Ascending aorta (tissue), 2 donors: ENCODE data around the gene PDE10A. TPM values are rescaled to one million over a fixed set of nuclear protein-coding genes. Genes with fewer than 3 reads are reported as not detected.

Experiments
- DNase-seq, 2 donors: peaks; one replicate each; pipeline ENCODE4 v3.0.0-alpha.2; 2019; ENCODE audit warnings: low spot score in 2 of 2
- H3K27ac ChIP-seq, 2 donors: fragments of 200-600 bp; sonication (generic); one replicate each; pipeline ENCODE4 v1.5.1; 2016 to 2017; ENCODE audit warnings: mild to moderate bottlenecking in 1 of 2
- H3K27me3 ChIP-seq: fragments of 200-600 bp; sonication (generic); one replicate; pipeline ENCODE4 v1.5.1; 2017
- H3K36me3 ChIP-seq, 2 donors: fragments of 200-600 bp; sonication (generic); one replicate each; pipeline ENCODE4 v1.5.1; 2016
- H3K4me1 ChIP-seq, 2 donors: fragments of 200-600 bp; sonication (generic); one replicate each; pipeline ENCODE4 v1.5.1; 2016 to 2017; ENCODE audit warnings: mild to moderate bottlenecking in 1 of 2
- H3K4me3 ChIP-seq, 2 donors: fragments of 200-600 bp; sonication (generic); one replicate each; pipeline ENCODE4 v1.5.1; 2016 to 2017; ENCODE audit warnings: mild to moderate bottlenecking in 1 of 2
- H3K9me3 ChIP-seq, 2 donors: fragments of 200-600 bp; sonication (generic); one replicate each; pipeline ENCODE4 v1.5.1; 2016
- intact Hi-C: fragments of 100-400 bp; cut with DNase I; formaldehyde crosslinking; loops from one replicate; pipeline ENCODE4 v1.15.1; 2023
- total RNA-seq: library from RNA; depleted of rRNA; stranded (reverse); fragments of >200 nt; gene quantifications from one replicate; pipeline ENCODE4 v1.1.0, GENCODE V29; 2016
- TF ChIP-seq, protein P1 (sequence below), 3 experiments: fragments of 200-600 bp in 2 of 3; fragments of 450-650 bp in 1 of 3; sonication (generic) in 2 of 3; IDR thresholded peaks; one replicate each; pipeline ENCODE4 v1.5.1; 2016 to 2019; ENCODE audit warnings: antibody characterized with exemption in 3 of 3, mild to moderate bottlenecking in 1 of 3, moderate library complexity in 1 of 3

Gene PDE10A
- total RNA-seq, 1 donor from 2014 or later = 2.0 TPM

- TF ChIP-seq, protein P1, sequence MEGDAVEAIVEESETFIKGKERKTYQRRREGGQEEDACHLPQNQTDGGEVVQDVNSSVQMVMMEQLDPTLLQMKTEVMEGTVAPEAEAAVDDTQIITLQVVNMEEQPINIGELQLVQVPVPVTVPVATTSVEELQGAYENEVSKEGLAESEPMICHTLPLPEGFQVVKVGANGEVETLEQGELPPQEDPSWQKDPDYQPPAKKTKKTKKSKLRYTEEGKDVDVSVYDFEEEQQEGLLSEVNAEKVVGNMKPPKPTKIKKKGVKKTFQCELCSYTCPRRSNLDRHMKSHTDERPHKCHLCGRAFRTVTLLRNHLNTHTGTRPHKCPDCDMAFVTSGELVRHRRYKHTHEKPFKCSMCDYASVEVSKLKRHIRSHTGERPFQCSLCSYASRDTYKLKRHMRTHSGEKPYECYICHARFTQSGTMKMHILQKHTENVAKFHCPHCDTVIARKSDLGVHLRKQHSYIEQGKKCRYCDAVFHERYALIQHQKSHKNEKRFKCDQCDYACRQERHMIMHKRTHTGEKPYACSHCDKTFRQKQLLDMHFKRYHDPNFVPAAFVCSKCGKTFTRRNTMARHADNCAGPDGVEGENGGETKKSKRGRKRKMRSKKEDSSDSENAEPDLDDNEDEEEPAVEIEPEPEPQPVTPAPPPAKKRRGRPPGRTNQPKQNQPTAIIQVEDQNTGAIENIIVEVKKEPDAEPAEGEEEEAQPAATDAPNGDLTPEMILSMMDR (IDR thresholded peaks at IDR 0.05) = no peak
- no peak overlapping the region for H3K27ac ChIP-seq
- H3K9me3 ChIP-seq = no peaks in the 10 kb centered on the region
- no peaks in the 10 kb centered on the region for H3K4me1 ChIP-seq
- no peak for DNase-seq
- H3K27me3 ChIP-seq = no peaks in the 10 kb centered on the region
- no peaks in the 10 kb centered on the region for H3K36me3 ChIP-seq
- intact Hi-C loops = no loop called here
- no peak overlapping the region for H3K4me3 ChIP-seq
Measured at GRCh38 chr6:165340532-165340931, 322.5 kb downstream of the PDE10A start.

DNA sequence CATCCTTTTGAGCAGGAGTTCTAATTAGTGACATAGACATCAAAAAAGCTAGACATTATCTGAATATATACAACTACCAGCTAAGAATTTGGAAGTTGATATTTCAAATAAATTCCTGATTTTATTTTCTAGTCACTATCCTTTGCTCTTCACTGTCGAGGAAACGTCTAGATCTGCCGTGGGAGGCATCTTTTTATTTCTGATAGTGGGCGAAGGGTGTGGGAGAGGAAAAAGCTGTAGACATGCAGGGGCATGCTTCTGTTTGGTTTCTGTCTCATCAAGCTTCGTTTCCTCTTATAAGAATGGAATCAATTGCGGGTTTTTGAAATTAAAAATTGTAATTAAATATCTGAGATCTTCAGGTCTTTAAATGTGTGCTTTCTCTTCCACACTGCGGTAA, 337.4 kb downstream of the PDE10A start:
- intact Hi-C loops = no loop called here
- H3K4me3 ChIP-seq = no peak overlapping the region
- H3K9me3 ChIP-seq = no peaks in the 10 kb centered on the region
- no peaks in the 10 kb centered on the region for H3K36me3 ChIP-seq
- H3K27me3 ChIP-seq = no peaks in the 10 kb centered on the region
- no peak overlapping the region for H3K27ac ChIP-seq
- H3K4me1 ChIP-seq = no peaks in the 10 kb centered on the region
- DNase-seq = no peak
- TF ChIP-seq, protein P1 (IDR thresholded peaks at IDR 0.05) = no peak

DNA sequence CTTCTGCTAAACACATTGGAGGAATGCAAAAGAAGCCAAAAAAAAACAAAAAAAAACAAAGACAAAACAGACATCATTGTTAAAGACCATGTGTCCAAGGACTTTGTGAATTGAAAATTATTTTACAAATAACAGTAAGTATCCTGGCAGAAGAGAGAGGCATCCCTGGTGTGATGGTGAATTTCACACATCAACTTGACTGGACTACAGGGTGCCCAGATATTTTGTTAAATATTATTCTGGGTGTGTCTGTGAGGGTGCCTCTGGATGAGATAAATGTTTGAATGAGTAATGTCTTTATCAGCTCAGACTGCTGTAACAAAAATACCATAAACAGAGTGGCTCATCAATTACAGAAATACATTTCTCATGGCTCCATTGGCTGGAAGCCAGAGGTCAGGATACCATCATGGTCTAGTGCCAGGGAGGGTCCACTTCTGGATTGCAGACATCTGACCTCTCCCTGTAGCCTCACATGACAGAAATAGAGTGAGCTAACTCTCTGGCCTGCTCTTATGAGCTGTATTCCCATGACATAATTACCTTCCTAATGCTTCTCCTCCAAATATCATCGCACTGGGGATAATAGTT, 341.4 kb downstream of the PDE10A start:
- H3K27ac ChIP-seq = no peak overlapping the region
- no peak for DNase-seq

GRCh38 chr6:165321150-165321549, 341.9 kb downstream of the PDE10A start:
- no peaks in the 10 kb centered on the region for H3K4me1 ChIP-seq

More for the DNA sequence above, 341.4 kb downstream of the PDE10A start:
- intact Hi-C loops = no loop called here
- no peak overlapping the region for H3K4me3 ChIP-seq
- no peaks in the 10 kb centered on the region for H3K4me1 ChIP-seq
- TF ChIP-seq, protein P1 (IDR thresholded peaks at IDR 0.05) = no peak
- H3K36me3 ChIP-seq = no peaks in the 10 kb centered on the region
- H3K27me3 ChIP-seq = no peaks in the 10 kb centered on the region
- H3K9me3 ChIP-seq = no peaks in the 10 kb centered on the region

GRCh38 chr6:165317723-165318122, 345.3 kb downstream of the PDE10A start:
- Histone ChIP-seq H3K27me3 (no peaks in the 10 kb centered on the region), H3K4me1 (no peaks in the 10 kb centered on the region), H3K9me3 (no peaks in the 10 kb centered on the region), H3K4me3 (no peak overlapping the region), H3K36me3 (no peaks in the 10 kb centered on the region), H3K27ac (no peak overlapping the region)
- intact Hi-C loops = no loop called here
- no peak for DNase-seq
- TF ChIP-seq, protein P1 (IDR thresholded peaks at IDR 0.05) = no peak

More at GRCh38 chr6:165321150-165321549, 341.9 kb downstream of the PDE10A start:
- Histone ChIP-seq H3K36me3 (no peaks in the 10 kb centered on the region), H3K9me3 (no peaks in the 10 kb centered on the region), H3K4me3 (no peak overlapping the region), H3K27ac (no peak overlapping the region), H3K27me3 (no peaks in the 10 kb centered on the region)
- DNase-seq = no peak
- intact Hi-C loops = no loop called here
- TF ChIP-seq, protein P1 (IDR thresholded peaks at IDR 0.05) = no peak
